ENCODE data around the gene CAMK2G.
A peak's percentile ranks its signal among the peaks of the same experiment; 100 is the strongest.

CAMK2G gene

GRCh38 chr10:73850211-73850610 lies 24.1 kb downstream of the CAMK2G start:
- Histone ChIP-seq H3K4me2 (ENCODE audit: insufficient read depth, low read length) (no peak overlapping the region), H3K27ac (ENCODE audit: low read length) (no peak overlapping the region), H3K4me3 (ENCODE audit: low read depth in 1 of 2, low read length in 2 of 2) (no peak overlapping the region), H3K79me2 (ENCODE audit: insufficient read depth, low read length) (no peaks in the 10 kb centered on the region), H3K27me3 (ENCODE audit: insufficient read depth, low read length, poor library complexity) (no peaks in the 10 kb centered on the region), H3K9ac (ENCODE audit: low read depth, low read length) (no peak overlapping the region), H3K4me1 (ENCODE audit: insufficient read depth, low read length) (peaks cover 10% of the 10 kb centered on the region), H2AFZ (ENCODE audit: low read depth, low read length) (no peak overlapping the region), H4K20me1 (ENCODE audit: insufficient read depth, low read length) (peaks cover 16% of the 10 kb centered on the region), H3K36me3 (ENCODE audit: insufficient read depth, low read length) (peaks cover 76% of the 10 kb centered on the region), H3K9me3 (ENCODE audit: insufficient read depth, low read length, severe bottlenecking) (no peaks in the 10 kb centered on the region)
- no peak for TF ChIP-seq CTCF (IDR thresholded peaks at IDR 0.05; ENCODE audit: borderline replicate concordance, extremely low read depth, low read length, poor library complexity, severe bottlenecking)
- no peak for TF ChIP-seq EZH2 (IDR thresholded peaks at IDR 0.05; ENCODE audit: borderline replicate concordance, low read depth, low read length, severe bottlenecking)
- no peak for DNase-seq
- no peak for ATAC-seq (ENCODE audit: insufficient read depth, low read depth)

GRCh38 chr10:73848821-73849489 lies 25.4 kb downstream of the CAMK2G start:
- Histone ChIP-seq H3K4me3 (ENCODE audit: low read depth in 1 of 2, low read length in 2 of 2) (no peak overlapping the region), H3K4me1 (ENCODE audit: insufficient read depth, low read length) (peaks cover 10% of the 10 kb centered on the region), H3K27me3 (ENCODE audit: insufficient read depth, low read length, poor library complexity) (no peaks in the 10 kb centered on the region), H3K9me3 (ENCODE audit: insufficient read depth, low read length, severe bottlenecking) (no peaks in the 10 kb centered on the region), H3K27ac (ENCODE audit: low read length) (peak overlapping the region; percentile 34; the same call in 1 of the 2 replicates), H3K79me2 (ENCODE audit: insufficient read depth, low read length) (no peaks in the 10 kb centered on the region), H2AFZ (ENCODE audit: low read depth, low read length) (no peak overlapping the region), H4K20me1 (ENCODE audit: insufficient read depth, low read length) (peaks cover 12% of the 10 kb centered on the region), H3K36me3 (ENCODE audit: insufficient read depth, low read length) (peaks cover 75% of the 10 kb centered on the region), H3K9ac (ENCODE audit: low read depth, low read length) (no peak overlapping the region), H3K4me2 (ENCODE audit: insufficient read depth, low read length) (no peak overlapping the region)
- no peak for TF ChIP-seq EZH2 (IDR thresholded peaks at IDR 0.05; ENCODE audit: borderline replicate concordance, low read depth, low read length, severe bottlenecking)
- peak; percentile 100 for TF ChIP-seq CTCF (IDR thresholded peaks at IDR 0.05; ENCODE audit: borderline replicate concordance, extremely low read depth, low read length, poor library complexity, severe bottlenecking)
- ATAC-seq (ENCODE audit: insufficient read depth, low read depth) (peak; percentile 99), DNase-seq (peak; percentile 90)

DNA sequence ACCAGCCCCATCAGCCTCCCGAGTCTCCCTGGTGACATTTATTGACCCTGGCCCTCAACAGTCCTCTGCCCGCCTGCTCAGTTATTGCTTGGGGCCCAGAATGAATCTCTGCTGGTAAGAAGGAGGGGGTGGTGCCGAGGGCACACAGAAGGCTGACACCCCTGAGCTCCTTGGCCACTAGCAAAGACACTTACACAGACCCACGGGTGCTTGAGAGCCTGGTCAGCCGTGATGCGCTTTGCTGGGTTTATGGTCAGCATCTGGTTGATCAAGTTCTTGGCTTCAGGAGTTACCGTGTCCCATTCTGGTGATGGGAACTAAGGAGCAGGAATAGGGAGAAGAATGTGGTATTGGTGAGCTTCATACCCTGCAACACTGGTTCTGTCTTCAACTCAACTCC lies 27.3 kb downstream of the CAMK2G start:
- Histone ChIP-seq H2AFZ (ENCODE audit: low read depth, low read length) (no peak overlapping the region), H3K9ac (ENCODE audit: low read depth, low read length) (no peak overlapping the region), H3K27ac (ENCODE audit: low read length) (no peak overlapping the region), H4K20me1 (ENCODE audit: insufficient read depth, low read length) (peaks cover 8% of the 10 kb centered on the region; the same call in 1 of the 2 replicates), H3K36me3 (ENCODE audit: insufficient read depth, low read length) (peaks cover 71% of the 10 kb centered on the region), H3K27me3 (ENCODE audit: insufficient read depth, low read length, poor library complexity) (no peaks in the 10 kb centered on the region), H3K4me1 (ENCODE audit: insufficient read depth, low read length) (peaks cover 10% of the 10 kb centered on the region), H3K4me2 (ENCODE audit: insufficient read depth, low read length) (no peak overlapping the region), H3K4me3 (ENCODE audit: low read depth in 1 of 2, low read length in 2 of 2) (no peak overlapping the region), H3K79me2 (ENCODE audit: insufficient read depth, low read length) (no peaks in the 10 kb centered on the region), H3K9me3 (ENCODE audit: insufficient read depth, low read length, severe bottlenecking) (no peaks in the 10 kb centered on the region)
- no peak for DNase-seq
- TF ChIP-seq EZH2 (IDR thresholded peaks at IDR 0.05; ENCODE audit: borderline replicate concordance, low read depth, low read length, severe bottlenecking) (no peak), CTCF (IDR thresholded peaks at IDR 0.05; ENCODE audit: borderline replicate concordance, extremely low read depth, low read length, poor library complexity, severe bottlenecking) (no peak)
- no peak for ATAC-seq (ENCODE audit: insufficient read depth, low read depth)
